HG03159 (cell line): ENCODE measurements around the gene MNX1.
A peak's percentile ranks its signal among the peaks of the same experiment; 100 is the strongest.

Experiments used
- ATAC-seq: cut with Tn5 transposase; IDR thresholded peaks from one replicate; pipeline ENCODE4 v1.9.1; 2021; ENCODE audit warnings: mild to moderate bottlenecking, moderate library complexity; ENCODE audit not compliant: unreplicated experiment

Gene MNX1

DNA sequence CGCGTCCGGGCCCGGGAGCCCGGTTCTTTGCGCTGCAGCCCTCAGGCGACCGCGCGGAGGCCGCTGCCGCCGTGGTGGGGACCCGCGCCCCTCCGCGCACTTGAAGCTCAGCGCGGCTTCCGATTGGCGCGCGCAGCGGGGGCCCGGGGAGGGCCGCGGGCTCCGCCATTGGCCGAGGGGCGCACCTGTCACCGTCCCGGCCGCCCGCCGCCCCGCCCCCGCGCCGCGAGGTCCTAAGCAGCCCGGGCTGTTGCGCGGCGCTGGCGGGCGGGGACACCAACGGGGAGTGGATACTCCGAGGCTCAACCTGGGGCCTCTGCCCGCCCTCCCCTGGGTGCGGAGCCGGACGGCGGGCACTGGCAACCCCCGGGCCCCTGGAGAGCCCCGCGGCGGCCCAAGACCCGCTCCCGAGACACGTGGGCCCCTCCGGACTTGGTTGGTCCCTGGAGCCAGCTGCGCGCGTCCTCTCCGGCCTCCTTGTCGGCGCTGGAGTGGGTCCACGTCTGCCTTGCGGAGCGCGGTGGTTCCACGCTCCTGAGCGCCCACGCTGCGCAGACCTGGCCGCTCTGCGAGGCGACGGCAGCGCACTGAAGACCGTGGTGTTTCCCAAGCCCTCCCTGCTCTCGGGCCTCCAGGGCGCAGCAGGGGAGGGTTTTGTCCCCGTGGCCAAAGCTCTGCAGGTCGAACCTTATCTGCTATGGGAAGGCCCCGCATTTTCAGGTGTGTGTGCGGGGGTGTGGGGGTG, at the start of gene MNX1:
MNX1 (minus strand) TSS at position 76 of the 745 bp plus-strand sequence. CDS start 313 bp downstream, outside the sequence.
- peak; percentile 77 for ATAC-seq

DNA sequence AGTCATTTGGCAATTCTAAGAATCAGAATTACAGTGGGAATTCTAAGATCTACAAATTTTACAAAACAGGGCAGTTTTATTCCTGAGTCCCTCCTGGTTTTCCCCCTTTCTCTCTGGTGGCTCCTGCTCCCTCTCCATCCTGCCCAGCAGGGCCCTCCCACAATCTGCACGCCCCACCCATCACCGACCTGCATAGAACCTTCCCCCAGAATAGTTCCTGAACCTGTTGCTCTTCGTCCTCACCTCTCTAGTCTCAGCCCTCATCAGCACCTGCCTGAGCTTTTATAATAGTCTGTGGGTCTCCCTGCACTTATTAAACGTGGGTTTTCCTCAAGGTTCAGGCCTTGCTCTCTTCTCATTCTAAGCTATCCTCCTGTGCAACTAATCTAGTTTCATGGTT, 49.1 kb upstream of the MNX1 start:
- no peak for ATAC-seq

DNA sequence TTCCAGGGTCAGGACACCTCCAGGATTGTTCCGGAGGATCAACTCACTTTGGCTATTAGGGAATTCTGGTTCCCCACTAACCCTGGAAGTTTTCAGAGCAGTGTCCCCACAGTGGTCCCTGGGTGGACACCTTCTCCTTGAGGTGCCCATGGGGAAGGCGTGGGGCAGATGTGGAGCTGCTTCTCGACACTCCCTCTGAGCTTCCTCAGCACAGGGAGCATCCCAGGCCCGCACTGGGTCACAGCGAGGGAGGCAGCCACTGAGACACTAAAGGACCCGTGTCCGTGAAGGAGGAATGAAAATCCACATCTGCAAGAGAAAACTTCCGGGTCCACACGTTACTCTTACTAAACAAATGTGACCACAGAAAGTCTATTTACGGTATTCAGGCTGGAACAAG, 48.2 kb upstream of the MNX1 start:
- ATAC-seq = no peak

DNA sequence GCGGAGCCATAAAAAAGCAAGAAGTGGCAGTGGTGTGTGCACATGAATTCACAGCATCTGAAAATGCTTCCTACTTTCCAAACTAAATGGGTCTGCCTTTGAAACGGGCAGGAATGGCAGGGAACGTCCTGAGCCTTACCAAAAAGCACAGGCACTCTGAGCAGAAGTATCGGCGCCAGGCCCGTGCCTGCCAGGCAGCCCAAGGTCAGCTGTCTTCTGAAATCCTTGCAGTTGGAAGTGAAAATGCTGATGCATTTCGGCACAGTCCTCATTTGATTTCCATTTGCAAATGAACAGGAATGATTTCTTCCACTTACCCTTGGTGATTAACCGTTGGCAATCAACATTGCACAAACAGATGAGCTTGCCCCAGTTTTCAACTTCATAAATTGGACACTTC, 47.6 kb upstream of the MNX1 start:
- ATAC-seq = no peak

DNA sequence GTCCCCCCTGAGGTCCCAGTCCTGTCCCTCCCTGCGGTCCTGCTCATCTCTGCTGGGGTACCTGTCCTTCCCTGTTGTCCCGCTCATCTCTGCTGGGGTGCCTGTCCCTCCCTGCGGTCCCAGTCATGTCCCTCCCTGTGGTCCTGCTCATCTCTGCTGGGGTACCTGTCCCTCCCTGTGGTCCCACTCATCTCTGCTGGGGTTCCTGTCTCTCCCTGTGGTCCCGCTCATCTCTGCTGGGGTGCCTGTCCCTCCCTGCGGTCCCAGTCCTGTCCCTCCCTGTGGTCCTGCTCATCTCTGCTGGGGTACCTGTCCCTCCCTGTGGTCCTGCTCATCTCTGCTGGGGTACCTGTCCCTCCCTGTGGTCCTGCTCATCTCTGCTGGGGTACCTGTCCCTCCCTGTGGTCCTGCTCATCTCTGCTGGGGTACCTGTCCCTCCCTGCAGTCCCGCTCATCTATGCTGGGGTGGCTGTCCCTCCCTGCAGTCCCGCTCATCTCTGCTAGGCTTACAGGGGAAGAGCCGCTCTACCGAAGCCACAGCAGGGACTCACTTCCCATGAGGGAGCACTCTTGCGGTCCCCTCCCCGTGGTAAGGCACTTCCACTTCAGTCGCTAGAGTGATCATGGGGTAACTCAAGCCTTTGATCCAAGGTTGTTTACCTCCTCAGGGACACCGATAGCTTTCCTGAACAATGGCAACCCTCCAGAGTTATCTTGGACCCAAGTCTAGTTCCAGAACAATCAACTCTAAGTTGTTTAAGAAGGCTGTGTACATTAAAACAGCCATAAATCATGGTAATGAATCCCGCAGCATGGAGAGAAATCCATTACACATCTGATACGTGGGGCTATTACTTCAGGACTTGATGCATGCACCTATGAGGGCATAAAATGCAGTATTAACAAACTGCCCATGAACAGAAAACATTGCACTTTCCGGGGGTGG, 46.8 kb upstream of the MNX1 start:
- no peak for ATAC-seq

DNA sequence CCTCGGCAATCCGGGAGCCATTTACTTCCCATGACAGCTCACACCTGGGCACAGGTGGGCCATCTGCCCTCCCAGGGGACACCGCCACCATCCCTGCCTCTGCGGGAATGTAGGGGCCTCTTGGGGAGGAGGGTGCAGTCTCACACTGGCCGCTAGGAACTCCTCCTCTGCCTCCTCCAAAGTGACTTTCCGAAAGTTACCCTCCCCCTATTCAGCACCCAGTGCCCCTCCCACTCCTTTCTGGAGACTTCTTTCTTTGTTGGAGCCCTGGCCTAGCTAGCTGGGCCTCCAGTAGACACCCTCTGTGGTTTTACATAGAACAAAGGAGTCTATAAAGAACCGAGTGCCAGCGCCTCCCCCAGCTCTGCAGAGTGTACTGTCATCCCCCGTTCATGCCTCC, 45.8 kb upstream of the MNX1 start:
- no peak for ATAC-seq

DNA sequence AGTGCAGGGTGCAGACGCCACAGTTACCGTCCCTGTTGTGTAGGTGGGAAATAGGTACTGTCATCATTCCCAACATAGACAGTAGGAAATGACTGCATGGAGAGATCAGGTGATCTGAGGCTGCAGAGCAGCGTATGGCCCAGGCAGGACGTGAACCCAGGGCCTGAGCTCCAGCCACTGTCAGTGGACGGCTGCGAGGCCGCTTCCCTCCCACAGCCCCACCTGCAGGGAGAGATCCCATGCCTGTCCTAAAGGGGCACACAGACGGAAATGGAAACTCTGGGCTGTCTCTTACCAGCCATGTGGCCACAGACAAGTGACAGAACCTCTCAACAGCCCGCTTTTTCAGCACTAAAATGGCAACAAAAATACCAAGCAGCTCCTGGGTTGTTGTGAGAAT, 44.5 kb upstream of the MNX1 start:
- no peak for ATAC-seq

DNA sequence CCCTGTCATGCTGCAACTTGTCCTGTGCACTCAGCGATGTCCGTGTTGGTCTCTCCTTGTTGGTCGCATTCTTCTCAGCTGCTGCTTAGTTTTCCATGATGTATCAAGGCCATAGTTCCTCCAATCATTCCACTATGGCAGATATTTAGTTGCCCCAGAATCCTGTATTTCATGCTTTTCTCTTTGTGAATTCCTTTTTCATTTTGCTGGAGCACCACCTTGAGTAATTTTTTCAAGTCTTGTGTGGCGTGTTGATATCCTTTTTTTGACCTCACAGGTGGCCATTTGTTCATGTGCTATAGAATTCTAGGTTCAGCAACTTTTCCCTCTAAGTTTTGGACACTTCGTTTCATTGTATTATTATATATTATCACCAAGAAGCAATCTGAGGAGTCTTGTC, 42.7 kb upstream of the MNX1 start:
- ATAC-seq = no peak

DNA sequence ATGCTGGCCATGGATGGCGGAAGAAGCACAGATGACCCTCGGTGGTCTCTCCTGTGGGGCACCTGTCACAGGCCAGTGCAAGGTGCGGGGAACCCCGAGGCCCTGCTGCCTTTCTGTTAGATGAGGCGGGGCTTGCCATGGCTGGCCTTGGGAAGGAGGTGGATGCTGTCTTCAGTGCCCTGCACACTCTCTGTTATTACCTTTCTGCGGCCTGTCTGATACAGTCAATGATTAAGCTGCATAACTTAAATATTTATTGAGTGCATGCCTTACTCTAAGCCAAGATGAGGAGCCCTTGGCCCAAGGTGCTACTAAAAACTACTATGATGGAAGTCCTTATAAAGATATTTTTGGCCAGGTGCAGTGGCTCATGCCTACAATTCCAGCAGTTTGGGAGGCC, 36.7 kb upstream of the MNX1 start:
- no peak for ATAC-seq

DNA sequence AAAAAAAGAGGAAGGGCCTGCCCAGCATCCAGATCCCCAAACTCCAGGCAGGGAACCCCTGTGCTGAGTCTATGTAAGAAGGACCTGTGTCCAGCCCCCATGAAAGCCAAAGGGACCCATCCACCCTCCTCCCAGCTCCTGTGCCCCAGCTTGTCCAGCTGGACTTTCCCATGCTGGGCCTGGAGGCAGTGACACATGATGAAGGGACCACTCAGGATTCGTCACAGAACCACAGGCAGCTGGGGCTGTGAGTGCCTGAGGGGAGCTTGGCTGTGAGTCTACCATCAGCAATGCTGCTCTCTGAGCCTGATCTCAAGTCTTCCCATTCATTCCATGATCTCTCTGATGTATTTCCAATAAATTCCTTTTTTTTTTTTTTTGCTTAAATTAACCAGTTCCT, 36.2 kb upstream of the MNX1 start:
- no peak for ATAC-seq

DNA sequence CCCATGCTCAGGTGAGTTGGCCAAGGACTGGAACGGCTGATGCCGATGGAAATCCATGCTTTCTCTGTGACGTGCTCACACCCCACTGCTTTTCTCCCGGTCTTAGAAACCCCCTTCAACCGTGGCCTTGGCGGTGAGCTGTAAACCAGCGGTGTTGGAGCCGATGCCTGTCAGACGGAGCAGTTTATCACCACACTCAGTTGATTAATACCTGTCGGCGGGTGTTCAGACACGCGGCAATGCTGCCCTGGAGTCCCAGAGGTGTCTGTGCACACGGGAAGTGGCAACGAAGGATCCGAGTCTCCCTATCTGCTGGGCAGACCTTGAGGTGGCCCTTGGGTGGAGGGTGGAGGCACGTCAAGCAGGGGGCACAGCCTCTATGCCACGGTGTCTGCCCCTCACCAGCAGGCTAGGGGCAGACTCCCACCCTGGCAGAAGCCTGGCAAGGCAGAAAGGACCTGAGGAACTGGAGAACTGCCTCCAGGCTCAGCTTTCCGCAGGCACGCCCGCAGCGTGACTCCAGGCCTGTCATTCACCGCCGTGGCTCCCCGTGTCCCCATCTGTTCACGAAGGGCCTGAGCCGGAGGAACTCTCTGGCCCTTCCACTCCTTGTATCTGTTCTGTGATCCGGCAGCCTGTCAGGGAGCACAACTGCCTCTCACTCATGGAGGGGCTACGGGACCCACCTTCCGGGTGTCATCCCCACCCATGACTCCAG, 34.6 kb upstream of the MNX1 start:
- no peak for ATAC-seq

DNA sequence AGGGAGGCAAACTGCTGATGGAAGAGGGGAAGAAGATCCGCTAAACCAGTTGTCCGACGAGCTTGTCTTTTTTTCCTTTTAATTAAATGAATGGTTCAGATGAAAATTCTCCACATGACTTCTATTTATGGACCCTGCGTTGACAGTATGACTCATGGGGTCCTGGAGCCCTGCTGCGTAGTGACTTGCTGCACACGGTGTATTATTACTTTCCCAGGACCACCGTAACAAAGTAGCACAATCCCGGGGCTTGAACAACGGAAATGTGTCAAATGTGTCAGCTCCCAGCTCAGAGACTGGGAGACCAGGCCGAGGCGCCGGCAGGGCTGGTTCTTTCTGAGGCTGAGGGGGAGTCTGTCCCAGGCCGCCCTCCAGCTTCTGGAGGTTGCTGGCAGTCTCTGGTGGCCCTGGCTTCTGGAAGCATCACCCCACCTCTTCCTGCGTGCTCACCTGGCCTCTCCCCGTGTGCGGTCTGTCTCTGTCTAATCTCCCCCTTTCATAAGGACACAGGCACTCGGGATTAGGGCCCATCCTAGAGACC, 33.8 kb upstream of the MNX1 start:
- ATAC-seq = no peak

DNA sequence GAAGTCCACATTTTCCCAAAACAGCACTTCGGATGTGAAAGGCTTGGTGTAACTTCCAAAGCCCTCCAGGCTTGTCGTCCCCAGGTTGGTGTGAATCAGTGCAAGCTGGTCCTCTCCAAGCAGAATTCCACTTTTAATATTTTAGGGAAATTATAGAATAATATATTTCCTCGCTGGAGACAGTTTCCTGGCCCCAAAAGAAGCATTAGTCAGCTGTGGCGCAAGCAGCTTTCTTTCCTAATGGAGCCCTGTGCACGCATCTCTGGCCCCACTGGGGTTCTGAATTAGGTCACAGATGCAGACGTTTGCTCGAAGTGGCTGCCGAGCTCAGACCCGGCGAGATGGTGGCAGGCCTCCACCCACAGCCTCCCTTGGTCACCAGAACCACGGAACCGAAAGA, 33.3 kb upstream of the MNX1 start:
- ATAC-seq = no peak

DNA sequence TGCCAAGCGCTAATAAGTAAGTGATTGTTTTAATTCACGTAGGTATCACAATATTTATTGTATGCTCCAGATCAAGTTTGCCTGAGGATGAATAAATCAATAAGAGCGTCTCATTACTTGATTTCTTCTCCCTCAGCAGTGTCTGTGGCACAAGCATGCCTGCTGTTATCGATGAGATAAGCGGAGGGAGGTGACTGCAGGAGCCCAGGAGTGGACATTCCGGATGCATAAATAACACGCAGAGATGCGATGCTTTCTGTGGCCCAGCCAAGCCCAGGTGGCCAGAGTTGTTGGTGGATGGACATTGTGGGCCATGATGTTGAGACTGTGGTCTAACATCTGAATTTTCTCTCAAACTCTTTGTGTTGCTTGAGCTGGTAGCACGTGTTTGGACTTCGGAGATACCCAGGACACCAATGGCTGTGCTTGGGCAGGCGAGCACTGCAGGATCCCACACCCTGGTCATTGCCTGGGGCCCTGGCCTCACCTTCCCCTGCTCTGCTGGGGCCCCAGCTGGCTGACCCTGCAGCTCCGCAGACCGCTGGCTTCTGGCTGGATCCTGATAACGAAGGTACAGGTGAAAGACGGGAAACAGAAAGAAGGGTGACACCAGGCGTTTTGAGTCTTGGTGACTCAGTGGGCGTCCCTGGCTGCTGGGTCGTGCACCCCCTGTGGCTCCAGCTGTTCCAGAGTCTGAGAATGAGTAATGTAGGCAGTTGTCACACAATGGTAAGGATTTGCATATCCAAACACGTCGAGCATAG, 31.2 kb upstream of the MNX1 start:
- no peak for ATAC-seq

DNA sequence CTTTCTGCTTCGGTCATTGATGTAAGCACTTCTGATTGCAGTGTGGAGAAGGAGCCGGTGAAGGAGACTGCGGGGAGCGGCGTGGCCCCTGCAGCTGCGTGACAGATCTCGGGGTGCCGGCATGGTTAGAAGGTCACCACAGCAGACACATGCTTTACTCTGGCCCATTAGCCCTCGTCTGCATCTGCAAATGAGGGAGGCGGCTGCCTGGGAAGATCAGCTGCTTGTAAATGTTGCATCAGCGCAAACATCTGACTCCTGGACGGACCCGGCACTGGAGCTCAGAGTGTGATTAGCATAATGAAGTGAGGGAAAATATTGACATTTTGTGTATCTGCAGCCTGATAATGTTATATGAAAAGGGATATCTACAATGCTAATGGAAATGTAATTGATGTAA, 30.5 kb upstream of the MNX1 start:
- ATAC-seq = no peak

DNA sequence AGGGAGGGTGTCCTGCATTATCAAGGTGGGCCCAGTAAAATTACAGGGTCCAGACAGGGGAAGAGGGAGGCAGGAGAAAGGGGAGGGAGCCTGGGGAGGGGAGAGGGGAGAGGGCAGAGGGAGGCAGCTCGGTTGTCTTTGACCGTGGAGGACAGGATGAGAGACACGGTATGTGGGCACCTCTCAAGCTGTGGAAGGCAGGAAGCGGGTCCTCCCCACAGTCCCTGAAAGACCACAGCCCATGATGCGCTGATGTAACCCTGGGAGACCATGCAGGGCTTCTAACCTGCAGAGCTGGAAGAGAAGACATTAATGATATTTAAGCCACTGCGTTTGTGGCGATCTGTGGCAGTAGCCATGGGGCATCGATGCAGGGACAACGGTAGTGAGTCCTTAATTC, 27.2 kb upstream of the MNX1 start:
- no peak for ATAC-seq

DNA sequence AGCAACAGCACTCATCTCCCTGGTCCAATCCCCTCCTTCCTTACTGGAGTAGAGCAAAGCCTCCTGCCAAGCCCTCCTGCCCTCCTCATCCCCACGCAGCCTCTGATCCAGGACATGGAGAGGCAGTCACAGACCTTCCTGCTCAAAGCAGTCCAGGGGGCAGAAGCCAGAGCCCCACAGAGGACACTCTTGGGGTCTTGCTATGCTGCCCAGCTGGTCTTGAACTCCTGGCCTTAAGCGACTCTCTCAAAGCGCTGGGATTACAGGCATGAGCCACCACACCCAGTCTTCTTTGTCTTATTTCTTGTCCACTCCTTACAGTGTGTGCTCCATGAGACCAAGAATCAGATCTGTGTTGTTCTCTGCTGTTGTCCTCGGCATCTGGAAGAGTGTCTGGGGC, 26.6 kb upstream of the MNX1 start:
- no peak for ATAC-seq

DNA sequence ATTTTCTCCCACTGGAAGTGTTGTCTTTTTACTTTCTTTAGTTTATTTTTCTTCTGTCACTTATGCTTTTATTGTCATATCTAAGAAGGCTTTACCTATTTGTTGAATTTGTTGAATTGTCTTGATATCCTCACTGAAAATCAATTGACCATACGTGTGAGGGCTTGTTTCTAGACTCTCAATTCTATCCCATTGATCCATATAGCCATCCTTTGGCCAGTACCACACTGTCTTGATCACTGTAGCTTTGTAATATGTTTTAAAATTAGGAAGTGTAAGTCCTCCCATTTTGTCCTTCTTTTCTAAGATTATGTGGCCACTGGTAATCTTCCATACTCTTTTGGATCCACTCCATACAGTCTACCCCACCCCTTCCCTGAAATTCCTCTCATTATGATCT, 25.5 kb upstream of the MNX1 start:
- no peak for ATAC-seq

DNA sequence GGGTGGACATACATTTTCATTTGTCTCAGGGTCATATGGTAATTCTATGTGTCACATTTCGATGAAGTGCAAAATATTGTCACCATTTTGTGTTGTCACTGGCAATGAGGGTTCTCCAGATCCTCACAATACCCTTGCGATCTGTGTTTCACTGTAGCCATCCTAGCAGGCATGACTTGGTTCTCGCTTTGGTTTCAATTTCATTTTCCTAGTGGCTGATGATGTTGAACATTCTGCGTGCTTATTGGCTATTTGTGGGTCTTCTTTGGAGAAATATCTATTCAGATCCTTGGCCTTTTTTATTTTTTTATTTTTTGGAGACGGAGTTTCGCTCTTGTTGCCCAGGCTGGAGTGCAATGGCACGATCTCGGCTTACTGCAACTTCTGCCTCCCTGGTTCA, 24.8 kb upstream of the MNX1 start:
- ATAC-seq = no peak
